HG03060 (cell line): ENCODE results near the gene HAP1.
"Not testable (repeated sequence)": the region's sequence is repeated elsewhere in the genome, so short reads cannot be mapped to it uniquely, and the experiment has no call there.

Source experiments
- ATAC-seq: cut with Tn5 transposase; IDR thresholded peaks from one replicate; pipeline ENCODE4 v1.9.1; 2021; ENCODE audit warnings: low read depth, moderate number of reproducible peaks; ENCODE audit not compliant: unreplicated experiment

The HAP1 gene

DNA sequence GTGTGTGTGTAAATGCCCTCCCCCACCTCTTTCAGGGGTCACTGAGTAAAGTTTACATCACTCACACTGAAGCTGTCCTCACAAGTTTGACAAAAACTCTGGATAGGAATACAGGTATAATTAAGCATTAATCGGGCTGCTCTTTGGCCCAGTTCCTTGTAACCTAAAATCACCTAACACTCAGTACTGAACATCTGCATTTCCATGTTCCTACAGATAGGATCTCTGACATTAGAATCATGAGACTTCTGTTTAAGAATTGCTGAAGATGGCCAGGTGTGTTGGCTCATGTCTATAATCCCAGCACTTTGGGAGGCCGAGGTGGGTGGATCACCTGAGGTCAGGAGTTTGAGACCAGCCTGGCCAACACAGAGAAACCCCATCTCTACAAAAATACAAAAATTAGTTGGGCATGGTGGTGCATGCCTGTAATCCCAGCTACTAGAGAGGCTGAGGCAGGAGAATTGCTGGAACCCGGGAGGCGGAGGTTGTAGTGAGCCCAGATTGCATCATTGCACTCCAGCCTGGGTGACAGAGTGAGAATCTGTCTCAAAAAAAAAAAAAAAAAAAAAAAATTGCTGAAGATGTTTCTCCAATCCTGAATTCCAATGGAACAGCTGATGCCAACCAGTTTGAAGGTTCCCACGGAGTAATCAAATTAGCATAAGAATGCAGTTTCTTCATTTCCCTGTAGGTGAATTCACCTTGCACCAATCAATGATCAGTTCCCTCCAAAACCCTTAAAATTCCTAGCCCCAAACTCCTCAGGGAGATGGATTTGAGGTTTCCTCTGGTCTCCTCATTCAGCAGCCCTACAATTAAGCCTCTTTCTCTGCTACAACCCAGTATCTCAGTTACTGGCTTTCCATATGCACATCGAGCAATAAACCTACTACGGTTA lies 59.0 kb downstream of the HAP1 start:
- ATAC-seq = not testable (repeated sequence)
